ENCODE data around the gene C13orf46.

The C13orf46 gene

DNA sequence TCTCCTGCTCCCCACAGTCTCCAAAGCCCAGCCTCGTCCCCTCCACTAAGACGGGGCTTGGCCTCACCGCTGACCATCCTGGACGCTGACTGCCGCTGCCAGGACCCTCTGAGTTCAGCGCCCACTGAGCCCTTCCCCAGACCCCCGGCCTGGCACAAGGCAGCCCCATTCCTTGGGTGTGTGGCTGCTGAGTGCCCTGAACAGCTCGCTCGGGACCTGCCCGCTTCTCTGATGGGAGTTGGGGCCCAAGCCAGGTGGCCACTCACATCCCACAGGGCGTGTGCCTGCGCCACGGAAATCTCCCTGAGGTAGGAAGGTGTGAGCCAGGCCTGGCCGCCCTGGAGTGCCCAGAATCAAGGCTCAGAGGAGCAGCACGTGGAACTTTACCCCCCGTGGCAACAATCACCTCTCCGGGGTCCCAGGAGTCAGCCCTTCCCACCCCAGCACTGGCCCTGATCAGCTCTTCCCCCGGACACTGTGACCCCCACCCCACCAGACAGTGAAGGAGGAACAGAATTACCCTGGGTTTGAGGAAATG, 20.8 kb downstream of the C13orf46 start:
- no peak for DNase-seq

DNA sequence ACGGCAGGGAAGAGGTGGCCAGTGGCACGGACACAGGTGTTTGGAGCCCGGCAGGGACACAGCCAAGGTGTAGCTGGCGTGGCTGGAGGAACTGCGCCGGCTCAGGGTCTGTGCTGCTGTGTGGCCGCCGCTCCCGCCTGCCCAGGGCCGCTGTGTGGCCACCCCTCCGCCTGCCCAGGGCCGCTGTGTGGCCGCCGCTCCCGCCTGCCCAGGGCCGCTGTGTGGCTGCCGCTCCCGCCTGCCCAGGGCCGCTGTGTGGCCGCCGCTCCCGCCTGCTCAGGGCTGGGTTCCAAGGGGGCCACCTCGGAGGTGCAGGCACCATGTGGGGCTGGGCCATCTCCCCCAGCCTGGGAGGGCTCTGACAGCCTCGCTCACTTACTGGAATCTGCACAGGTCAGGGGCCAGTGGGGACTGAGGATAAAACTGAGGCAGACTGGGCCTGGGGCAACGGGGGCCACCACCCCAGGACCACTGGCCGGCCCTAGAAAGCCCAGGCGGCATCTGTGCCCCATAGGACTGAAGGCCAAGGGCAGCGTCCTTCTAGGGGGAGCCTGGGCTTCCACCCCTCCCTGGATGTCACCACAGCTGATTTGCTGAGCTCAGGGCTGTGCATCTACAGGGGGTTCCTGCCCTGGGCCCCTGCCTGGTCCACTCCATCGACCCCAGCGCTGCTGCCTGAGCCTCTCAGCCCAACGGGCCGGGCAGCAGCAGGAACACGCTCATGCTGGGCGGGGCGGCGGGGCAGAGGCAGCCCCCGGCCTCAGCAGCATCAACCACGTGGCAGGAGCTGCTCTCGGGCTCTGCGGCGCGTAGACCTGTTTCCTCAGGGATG, 21.5 kb downstream of the C13orf46 start:
- no peak for DNase-seq

DNA sequence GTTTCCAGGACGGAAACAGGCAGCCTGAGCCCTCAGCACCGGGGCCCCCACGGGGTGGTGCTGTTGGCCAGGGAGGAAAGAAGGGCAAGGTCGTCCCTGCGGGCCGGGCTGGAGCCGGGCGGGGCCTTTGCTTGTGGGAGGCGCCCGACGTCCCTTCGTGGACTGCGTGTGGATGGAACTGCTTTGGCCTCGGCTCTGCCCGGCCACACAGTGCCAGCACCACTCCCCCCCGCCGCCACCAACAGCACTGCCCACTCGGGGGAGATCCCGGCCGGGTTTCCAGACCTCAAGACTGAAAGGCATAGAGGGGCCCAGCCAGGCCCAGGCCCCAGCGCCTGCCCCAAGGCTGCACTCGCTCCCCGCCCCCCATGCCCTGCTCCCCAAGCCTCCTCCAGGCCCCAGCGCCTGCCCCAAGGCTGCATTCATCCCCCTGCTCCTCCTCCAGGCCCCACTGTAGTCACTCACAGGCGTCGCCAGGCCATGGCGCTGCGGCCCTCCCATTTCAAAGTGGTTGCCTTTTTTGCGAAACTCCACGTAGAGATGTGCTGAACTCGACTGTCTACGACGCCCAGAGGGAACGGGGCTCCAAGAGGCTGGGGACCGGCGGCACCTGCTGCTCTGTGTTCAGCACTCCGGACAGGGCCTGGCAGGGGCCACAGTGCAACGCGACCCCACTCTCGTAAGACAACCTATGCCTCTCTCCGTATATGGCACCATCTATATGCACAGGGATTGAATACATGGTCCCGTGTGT, 22.5 kb downstream of the C13orf46 start:
- peak; percentile 71 to 75 for DNase-seq

DNA sequence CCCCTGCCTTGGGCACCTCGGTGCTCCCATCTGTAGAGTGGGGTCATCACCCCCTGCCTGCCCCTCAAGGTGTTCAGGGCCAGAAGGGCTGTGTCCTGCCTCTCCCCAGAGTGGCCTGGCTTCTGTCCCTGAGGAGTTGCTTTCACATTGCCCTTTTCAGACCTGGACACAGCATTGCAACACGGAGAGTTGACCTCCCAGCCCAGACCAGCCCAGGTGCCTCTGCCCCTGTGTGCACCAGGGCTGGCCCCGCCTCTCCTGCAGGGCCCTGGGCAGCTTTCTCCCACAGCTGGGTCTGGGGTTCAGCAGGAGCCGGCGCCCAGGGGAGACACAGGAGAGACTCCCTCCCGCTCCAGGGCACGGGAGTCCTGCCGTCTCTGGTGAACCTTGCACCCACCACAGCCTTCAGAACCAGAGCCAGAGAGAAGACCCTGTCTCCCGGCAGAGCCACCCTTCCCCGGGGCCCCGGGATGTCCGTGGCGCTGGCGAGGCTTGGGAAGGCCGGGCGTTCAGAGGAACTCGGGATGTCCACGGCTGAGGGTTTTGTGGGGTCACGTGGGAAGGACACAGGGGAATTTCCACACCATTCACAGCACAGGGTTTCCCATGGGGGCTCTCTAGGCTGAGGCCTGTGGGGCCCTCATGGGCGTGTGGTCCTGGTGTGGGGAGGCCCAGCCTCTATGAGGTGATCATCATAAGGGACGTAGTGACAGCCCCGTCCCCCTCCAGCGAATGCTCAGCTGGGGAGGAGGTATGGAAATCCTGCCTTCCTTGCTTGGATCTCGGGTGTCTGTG, 23.2 kb downstream of the C13orf46 start:
- DNase-seq = no peak

DNA sequence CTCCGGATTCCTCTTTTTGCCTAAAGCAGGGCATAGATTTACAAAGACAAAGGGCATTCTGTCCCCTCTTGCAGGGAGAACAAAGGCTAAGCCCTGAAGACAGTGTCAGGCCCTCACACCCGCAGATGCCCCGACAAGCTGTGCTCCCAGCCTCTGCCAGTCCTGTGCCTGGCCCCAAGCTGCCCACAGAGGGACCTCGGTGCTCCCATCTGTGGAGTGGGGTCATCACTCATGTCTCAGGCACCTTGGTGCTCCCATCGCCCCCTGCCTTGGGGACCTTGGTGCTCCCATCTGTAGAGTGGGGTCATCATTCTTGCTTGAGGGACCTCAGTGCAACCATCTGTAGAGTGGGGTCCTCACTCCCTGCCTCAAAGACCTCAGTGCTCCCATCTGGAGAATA, 24.3 kb downstream of the C13orf46 start:
- DNase-seq = no peak

DNA sequence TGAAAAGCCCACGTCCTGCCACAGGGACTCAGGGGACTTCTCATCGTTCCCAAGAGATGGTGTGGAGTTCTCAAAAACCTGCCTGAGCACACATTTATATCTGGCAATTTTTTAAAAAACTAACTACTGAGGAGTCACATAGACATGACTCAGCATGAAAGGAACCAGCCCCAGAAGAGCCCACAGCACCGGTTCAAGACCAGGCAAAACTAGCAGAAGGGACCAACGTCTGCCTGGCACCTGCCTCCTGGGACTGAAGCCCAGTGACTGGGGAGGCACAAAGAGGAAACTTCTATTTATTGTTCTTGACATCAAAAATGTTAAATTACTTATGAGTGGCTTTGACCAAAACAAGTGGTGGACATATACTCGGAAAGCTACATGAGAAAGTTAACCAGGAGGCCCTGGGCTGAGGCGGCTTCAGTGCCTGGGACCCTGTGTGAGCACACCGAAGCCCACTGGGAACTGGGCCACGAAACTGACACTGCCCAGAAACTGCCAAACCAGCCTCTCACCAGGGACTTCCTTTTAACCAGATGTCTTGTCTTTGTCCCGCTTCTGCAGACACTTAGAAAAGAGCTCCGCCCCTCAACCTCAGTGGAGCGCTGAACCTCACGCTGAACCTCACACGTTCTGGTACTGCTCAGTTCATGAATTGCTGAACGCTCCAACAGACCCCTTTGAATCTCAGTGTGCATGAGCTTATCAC, 25.7 kb downstream of the C13orf46 start:
- no peak for DNase-seq

DNA sequence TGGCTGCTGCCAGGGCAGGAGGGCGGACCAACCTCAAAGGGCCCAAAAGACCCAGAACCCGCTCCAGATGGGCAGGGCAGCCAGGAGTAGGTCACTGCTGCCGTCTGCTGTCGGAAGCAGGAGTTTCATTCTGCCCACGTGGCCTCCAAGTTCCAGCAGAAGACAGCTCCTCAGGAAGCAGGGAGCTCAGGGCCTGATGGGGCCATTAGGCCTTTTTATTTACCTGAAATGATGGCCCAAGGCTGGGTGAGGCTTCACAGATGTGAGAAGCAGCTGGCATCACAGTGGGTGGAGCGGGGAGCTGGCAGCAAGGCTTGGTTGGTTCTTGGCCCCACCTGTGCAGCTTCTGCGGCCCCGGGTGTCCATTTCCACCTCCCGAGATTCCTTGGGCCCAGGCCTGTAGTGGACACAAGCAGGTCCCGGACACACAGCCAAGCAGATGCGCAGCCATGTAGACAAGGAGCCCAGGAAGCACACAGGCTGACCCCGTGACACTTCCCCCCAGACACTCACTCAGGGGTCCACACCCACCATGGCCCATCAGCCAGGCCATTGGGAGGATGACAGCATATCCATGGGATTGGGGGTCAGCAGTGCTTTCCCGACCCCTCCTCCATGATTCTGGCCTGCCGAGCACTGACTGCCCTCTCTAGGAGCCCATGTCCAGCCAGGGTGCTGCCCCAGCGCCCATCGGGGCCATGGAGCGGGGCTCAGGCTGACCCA, 26.4 kb downstream of the C13orf46 start:
- DNase-seq = no peak

DNA sequence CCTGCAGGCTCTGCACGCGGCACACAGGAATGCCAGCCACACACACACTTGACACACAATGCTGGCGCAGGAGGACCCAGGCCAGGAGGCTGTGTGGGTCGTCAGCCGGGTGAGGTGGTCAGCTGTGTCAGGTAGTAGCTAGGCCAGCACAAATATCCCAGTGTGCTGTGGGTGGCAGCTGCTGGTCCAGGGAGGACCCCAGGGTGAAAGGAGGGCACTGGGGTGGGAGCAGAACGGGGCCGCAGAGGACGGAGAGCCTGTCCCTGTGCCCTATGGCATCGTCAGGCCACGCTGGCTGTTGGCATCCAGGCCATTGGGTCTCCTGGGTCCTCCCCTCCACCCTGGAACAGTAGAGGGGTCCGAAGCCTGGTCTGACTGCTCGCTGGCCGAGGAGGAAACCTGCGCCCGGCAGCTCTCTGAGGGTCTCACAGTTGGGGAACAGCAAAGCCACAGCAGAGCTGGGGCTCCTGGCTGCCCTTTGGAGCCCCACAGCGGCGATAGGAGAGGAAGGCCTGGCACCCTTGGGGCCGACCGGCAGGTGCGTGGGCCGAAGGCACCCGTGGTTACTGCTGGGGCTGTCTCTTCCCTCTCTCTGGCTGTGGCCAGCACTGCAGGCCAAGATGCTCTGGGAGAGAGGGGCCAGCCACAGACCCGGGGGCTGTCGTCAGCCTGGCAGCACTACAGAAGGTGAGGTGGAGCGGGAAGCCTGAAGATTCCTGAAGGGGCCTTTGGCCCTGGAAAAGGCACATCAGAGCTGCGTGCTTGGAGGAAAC, 27.3 kb downstream of the C13orf46 start:
- DNase-seq = no peak

DNA sequence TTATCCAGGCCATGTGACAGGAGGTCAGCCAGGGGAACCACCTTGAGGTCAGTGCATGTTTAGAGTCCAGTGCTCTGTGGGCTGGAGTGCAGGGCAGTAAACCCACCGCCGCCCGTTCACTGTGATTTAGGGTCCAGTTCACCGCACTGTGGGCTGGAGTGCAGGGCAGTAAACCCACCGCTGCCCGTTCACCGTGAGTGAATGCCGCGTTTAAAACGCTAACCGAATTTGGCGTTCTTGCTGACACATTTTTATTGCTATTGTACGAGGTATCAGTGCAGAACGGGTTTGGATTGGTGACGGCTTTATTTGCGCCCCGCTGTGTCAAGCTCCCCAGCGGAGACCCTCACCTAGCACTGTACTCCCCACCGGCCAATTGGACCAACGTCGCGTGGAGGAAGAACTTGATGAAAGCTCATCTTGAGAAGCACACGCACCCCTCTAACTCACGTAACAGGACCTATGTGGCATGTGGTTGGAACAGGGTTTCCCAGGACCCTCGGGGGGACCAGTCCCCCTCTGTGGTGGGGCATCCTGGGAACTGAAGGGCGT, 27.9 kb downstream of the C13orf46 start:
- DNase-seq = no peak

DNA sequence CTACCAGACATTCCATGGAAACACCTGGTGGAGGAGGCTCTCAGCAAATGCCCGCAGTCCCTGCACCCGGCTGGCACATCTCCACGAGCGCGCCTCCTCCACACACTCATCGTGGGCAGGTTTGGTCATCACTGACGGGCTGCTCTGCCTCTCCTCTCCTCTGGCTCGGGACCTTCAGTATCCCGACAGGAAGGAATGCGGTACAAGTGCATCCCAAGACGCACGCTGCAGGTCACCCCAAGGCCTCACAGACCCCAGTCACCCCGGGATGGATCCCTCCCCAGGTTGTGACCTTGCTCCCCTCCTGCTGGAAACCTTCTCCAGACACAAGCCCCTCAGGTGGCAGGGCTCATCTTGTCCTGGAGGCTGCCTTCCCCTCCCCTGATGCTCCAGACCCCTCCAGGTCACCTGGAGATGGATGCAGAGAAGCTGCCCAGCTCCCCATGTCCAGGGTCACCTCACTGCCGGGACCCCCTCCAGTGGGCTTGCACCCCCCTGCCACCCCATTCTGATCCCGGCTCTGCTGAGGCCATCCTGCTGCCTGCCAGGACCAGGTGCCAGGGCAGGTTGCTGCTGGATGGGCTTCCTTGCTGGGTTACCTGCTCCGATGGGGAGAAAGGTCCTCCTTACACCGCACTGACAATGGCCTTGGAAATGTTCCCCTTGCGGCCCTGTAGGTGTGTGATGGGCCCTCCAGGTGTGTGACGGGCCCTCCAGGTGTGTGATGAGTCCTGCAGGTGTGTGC, 29.9 kb downstream of the C13orf46 start:
- no peak for DNase-seq

DNA sequence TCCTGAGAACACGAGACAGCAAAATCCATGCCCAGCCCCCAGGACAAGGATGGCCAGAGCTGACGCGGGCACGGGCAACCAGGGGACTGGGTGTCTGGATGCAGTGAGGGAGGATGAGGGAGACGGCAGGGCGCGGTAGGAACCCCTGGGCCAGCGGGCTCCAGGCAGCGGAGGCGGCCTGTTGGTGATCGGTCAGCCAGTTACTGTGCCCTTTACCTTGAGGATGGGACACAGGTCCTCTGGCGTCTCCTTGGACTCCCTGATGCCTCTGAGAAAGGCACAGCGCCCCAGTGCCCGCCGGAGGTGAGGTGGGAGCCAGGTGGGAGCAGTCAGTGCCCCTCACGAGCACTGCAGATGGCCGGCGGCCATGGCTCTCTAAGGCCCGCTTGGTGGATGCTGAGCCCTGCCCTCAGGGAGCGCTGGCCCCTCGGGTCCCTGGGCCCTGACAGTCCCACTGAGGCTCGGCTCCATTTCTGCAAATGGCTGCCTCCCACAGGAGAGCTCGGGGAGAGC, 31.2 kb downstream of the C13orf46 start:
- DNase-seq = no peak

DNA sequence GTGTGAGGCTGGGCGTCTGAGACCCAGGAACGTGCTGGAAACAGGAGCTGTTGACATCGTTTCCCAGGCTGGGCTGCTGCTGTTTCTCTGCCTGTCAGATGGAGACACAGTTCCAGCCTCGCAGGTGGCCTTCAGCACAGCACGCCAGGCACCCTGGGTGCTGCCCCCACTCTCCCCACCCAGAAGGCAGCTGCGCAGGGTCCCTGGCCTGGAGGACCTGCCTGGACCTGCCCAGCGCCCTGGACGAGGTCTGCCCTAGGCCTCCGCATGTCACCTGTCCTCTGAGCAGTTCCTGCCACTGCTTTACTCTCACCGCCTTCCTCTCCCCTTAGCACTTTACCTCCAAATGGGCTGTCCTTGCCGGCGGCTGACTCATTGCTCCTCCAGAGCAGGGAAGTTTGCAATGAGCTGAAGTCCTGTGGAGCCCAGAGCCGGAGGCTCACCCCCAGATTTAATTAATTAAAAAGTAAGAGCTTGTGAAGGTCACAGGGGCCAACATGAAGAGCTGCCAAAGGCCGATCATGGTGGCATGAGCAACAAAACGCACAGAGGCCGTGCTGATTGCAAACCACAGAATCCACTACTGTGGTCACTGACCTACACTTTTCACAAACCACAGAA, 32.2 kb downstream of the C13orf46 start:
- DNase-seq = no peak

DNA sequence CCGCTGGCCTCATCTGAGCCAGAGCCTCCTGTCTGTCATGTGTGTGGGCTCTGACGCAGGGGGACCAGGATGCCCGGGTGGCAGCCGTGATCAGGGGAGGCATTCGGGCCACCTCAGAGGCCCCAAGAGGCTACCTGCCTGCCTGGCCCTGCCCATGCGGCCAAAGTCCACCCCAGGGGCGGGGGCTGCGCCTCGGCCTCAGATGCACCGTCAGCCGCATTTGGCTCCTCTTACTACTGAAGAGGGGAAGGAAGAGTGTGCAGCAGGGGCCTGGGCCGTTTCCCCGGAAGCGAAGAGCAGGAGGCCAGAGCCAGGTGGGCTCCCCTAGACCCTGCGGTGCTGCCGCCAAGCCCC, 34.0 kb downstream of the C13orf46 start:
- DNase-seq = no peak

DNA sequence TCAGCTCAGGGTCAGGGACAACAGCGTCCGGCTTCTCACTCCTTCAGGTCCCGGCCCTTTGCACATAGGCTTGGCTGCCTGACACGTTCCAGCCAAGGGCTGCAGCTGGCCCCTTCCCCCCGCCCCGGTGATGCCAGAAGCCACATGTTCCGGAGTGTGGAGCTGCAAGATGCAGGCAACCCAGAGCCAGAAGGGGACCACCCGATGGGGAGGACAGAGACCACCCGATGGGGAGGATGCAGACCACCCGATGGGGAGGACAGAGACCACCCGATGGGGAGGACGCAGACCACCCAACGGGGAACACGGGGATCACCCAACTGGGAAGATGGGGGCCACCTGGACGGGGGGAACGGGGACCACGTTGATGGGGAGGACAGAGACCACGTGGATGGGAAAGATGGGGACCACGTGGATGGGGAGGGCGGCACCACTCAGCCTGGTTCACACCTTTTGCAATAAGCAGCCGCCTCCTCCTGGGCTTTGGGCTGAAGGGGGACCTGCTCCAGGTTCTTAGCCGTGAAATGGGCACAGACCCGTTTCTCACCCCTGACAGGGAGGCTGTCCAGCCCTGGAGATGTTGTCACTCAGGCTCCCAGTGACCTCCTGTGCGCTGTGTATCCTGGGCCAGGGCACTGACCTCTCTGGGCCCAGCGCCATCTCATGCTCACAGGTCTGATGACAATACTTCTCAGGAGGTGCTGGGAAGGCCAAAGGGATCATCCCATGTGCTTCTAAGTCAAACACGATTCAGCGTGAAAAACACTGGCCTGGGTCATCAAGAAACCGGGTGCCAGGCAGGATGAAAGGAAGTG, 34.5 kb downstream of the C13orf46 start:
- no peak for DNase-seq

DNA sequence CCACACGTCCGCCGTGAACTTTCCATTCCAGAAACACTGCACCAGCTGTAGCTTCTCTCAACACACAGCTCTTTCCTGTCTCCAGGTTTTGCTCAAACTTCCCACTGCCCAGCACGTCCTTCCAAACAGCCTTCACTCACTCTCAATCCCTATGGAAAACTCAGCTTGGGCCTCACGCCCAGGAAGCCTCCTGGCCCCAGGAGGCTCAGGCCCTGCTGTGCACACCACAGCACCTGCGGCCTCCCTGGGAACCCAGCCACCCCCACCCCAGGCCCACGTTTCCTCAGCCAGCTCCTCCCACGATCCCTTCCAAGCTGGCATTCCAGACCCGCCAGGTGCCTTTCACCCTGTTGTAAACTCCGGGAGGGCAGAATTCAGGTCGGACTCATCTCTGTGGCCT, 35.2 kb downstream of the C13orf46 start:
- DNase-seq = no peak

DNA sequence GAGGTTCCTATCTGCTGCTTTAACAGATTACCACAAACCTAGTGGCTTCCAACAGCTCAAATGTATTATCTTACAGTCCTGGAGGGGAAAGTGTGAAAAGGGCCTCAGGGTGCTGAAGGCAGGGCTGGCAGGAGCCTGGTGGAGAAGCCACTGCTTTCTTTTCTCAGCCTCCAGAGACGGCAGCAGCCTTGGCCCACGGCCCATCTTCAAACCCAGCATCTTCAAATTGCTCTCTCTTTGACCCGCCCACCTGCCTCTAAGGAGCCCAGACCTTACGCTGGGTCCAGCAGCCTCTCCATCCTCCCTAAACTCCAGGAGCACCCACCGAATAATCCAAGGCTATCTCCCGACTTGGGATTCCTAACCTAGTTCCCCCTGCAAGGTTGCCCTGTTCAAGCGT, 35.6 kb downstream of the C13orf46 start:
- no peak for DNase-seq

DNA sequence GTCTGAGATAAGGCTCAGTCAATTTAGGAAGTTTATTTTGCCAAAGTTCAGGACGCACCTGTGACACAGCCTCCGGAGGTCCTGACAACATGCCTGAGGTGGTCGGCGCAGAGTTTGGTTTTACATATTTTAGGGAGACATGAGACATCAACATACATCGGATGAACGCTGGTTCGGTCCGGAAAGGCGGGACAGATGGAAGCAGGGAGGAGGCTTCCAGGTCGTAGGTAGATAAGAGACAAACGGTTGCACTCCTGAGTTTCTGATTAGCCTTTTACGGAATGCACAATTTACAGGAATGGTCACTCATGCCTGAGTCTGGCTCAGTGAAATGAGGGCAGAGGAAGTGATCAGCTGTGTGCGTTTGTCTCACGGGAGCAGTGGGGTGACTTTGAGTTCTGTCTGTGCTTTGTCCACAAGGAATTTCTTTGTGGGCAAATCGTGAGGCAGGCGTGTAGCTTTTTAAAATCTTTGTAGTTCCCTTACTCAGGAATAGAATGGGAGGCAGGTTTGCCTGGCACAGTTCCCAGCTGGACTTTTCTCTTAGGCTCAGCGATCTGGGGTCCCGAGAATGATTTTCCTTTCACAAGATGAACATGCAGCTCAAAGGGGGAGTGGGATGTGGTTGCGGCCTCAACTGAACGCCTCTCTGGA, 36.2 kb downstream of the C13orf46 start:
- no peak for DNase-seq

DNA sequence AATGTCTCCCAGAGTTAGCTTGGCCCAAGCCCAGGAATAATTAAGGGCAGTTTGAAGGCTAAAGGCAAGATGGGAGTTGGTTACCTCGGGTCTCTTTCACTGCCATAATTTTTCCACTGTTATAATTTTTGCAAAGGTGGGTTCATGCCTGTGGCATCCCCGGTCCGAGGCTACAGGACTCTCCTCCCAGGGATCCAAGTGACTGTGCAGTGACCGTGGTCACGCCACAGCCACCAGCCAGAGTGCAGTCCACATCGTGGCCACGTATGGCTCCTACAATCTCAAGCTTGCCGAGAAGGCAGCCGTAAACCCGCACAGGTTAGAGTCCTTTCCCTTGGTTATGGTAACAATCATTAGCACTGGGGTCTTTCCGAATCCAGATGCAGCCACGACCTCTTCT, 36.8 kb downstream of the C13orf46 start:
- DNase-seq = no peak
